HT-29 (cell line): ENCODE measurements around the gene MCM3. TPM values are rescaled to one million over a fixed set of nuclear protein-coding genes. Genes with fewer than 3 reads are reported as not detected.
A peak's percentile ranks its signal among the peaks of the same experiment; 100 is the strongest.

Source experiments
- DNase-seq: peaks from one replicate; pipeline ENCODE4 v3.0.0-alpha.2; 2015; ENCODE audit warnings: low spot score
- total RNA-seq: library from RNA; depleted of rRNA; stranded (reverse); fragments of >200 nt; shearing (Covaris generic); gene quantifications from 2 replicates; pipeline ENCODE4 v1.2.3, GENCODE V29; 2014

MCM3 gene
- total RNA-seq, 1 experiment from 2014 or later: 163 TPM

GRCh38 chr6:52303178-52303577 lies 18.6 kb upstream of the MCM3 start:
- no peak for DNase-seq

- no peak for DNase-seq
Observed at GRCh38 chr6:52301326-52301725, 16.8 kb upstream of the MCM3 start.

DNA sequence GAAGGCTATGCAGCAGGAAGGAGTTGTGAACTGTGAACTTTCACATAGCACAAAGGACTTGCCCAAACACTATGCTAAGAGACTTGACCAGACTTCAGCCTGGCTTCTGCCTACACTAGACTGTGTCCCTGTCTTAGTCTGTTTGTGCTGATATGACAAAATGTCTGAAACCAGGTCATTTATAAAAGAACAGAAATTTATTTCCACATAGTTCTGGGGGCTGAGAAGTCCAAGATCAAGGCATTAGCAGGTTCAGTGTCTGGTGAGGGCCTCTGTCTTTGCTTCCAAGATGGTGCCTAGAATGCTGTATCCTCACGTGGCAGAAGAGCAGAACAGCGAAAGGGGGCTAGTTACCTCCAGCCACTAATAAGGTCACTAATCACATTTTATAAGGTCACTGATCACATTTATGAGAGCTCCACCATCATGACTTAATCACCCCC lies 16.0 kb upstream of the MCM3 start:
- DNase-seq: no peak

DNA sequence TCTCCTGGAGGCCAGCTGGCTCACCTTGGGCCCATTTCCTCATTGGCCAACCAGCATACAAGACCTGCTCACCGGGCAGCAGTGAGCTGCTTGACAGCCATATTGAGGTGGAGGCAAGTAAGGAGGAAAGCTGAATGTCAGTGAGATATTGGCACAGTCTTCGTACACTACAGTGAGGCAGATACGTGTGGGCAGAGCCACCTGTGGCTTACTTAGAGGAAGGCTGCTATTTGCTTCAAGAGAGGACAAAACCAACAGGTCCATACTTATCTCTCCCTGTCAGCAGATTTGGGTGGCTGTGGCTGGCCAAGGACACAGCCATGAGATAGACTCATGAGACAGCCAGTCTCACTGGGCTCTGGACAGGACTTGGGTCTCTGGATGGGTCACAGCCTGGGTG lies 15.1 kb upstream of the MCM3 start:
- no peak for DNase-seq

DNA sequence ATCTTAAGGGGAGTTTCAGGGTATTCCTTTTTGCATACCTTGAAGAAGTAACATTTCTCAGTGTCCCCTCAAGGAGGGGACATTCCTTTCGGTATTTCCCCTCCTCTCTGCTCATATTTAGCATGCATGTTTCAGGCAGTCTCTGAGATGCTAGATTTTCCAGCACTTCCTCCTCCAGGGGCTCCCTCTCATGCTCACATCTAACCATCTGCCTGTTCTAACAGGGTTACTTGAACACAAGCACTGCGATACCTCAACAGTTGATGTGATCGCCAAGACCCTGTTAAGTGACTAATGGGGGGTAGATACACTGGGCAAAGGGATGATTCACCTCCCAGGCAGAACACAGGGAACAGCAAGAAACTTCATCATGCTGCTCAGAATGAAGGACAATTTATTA lies 12.9 kb upstream of the MCM3 start:
- no peak for DNase-seq

DNA sequence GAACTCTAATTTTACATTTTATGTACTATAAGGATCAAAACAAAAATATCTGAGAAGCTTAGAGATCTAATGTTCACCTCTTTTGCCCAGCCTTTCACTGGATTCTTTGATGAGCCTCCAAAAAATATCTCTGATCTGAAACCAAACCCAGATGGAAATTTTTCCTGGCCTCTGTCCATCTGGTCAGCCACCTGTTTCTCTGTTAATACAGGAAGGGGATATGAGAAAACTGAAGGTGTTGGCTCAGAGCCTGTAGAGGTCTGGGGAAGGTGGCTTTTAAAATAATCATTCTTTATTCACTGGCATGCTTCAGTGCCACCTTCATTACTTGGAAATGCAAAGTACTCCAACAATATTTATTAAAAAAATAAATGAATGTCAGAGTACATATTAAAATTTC lies 8.5 kb upstream of the MCM3 start:
- no peak for DNase-seq

GRCh38 chr6:52288841-52289240 lies 4.3 kb upstream of the MCM3 start:
- DNase-seq: no peak

- DNase-seq: no peak
Observed at GRCh38 chr6:52288216-52288615, 3.7 kb upstream of the MCM3 start.

DNA sequence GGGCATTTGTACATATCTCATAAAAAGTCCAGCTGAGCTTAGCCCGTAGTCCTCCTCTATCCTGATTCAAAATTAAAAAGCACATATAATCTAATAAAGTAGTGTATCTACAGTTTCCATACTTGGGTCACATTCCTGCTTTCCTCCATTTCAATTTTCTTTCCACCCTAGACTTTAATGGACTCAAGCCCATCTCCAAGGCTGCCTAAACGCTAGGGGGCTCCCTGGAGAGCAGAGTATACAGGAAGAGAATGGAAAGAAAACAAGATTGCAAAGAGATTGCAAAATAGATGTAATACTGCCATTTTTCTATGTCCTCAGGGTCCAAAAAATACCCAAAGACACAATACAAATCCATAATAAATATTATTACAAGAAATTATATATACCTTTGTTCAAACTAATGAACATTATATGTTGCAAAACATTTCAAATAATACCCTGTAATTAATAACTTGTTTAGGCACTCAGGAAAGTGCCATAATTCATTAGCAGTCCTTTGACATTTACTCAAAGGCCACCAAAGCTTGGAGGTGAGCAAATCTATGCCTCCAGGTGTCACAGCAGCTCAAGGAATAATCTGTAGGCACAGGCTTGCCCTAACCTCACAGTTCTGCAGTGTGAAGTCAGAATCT lies 2.4 kb upstream of the MCM3 start:
- DNase-seq: peak; percentile 79

- no peak for DNase-seq
Observed at GRCh38 chr6:52285177-52286068, 881 bp upstream of the MCM3 start.

DNA sequence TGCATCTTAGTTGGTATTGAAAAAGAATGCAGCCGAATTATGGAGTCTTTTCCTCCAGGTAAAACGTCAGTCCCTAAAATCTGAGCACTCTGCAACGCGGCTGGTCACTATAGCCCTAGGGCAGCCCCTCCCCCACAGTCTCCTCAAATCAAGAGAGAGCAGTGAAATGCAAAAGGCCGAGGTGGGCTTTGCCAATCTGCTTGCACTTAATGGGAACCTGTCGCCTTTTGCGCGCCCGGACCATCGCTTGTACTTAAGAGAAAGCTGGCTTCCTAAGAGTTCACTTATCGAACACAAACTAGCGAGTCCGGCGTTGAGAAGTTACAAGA lies 447 bp downstream of the MCM3 start:
- DNase-seq: peak; percentile 67

GRCh38 chr6:52283111-52283510 lies 1.4 kb downstream of the MCM3 start:
- DNase-seq: no peak

GRCh38 chr6:52276130-52276529 lies 8.4 kb downstream of the MCM3 start:
- no peak for DNase-seq

DNA sequence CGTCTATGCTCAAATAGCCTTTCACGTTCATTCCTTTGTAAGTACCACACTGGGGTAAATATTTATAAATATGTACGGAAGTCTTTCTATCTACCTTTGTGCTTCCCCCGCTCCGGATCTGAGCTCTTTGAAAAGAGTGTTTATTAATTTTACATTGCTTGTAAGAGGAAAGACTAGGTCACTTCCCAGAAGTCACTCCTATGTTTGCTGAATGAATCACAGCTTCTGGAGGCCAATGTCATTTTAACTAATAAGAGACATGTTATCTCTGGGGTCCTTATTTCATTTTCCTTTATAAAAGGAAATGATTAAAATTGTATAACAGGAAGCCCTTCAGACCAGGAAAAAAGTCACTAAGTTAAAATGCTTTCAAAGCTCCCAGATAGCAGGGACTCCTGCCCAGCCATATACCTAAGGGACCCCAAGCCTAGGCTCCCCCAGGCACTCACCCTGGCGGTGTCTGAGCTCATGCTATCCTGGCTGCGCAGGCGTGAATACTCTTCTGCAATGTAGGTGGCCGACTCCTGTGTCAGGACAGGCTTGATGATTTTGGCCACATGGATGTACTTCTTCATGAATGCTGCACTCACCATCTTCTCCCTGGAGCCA lies 12.6 kb downstream of the MCM3 start:
- DNase-seq: no peak

GRCh38 chr6:52263709-52264540 lies 20.6 kb downstream of the MCM3 start:
- DNase-seq: peak; percentile 69

- no peak for DNase-seq
Observed at GRCh38 chr6:52262620-52263344, 21.8 kb downstream of the MCM3 start.

DNA sequence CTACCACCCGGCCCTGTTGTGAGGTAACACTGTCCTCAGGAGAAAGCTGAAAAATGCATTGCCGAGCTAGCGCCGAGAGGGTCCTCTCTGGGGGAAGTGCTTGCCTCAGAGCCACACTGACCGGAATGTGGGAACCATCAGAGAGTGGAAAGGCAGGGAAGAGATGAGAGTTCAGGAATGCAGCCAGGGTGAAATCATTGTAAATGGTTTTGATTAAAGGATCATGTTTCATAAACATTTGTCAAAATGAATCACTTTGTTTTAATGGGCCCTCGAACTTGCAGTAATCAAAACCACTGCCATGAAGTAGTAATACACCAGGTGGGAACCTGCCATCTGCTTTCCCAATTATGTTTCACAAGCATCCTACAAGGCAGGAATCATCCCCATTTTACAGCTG lies 23.3 kb downstream of the MCM3 start:
- no peak for DNase-seq

- no peak for DNase-seq
Observed at GRCh38 chr6:52260634-52261033, 23.9 kb downstream of the MCM3 start.

DNA sequence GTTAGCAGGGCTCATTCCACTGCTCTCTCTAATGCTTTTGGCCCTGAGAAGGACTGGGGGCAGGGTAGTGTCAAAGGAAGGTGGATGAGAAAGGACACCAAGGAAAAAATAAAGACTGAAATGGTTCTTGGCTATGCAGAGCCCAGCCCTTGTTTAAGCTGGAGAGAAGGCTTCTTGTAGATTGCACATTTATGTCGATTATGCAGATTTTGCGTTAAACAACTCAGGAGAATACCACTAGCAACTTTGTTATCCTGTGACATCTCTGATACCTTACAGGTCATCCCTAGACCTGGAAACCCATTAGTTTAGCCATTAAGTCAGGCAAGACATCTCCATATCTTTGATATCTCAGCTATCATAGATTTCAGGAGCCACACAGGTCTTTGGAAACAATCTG lies 29.1 kb downstream of the MCM3 start:
- no peak for DNase-seq

DNA sequence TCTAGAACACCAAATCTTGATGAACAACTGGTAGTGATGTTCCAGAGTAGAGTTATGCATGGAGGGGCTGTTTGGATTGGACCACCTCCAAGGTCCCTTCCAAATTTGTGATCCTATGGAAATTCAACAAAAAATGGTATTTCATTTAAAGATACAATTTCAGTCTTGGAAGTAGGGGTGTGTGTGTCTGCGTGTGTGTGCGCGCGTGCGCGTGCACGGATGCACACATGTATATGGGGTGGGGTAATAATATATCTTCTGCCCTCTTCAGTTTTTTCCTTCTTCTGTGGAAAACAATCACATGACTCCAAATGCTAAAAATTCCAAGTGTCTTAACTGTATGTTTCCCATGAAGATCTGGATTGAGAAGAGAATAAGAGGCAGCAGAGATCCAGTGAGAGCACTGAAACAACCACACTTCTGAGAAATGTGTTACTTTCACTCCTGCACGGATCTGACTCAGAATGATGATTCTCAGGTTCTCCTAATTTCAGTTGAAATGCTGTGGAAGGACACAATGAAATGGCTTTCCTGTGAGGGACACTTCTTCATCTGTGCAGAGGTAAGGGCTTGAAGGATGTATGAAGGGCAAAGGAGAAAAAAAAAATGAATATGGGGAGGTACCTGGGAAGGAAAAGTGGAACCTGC lies 29.7 kb downstream of the MCM3 start:
- no peak for DNase-seq

DNA sequence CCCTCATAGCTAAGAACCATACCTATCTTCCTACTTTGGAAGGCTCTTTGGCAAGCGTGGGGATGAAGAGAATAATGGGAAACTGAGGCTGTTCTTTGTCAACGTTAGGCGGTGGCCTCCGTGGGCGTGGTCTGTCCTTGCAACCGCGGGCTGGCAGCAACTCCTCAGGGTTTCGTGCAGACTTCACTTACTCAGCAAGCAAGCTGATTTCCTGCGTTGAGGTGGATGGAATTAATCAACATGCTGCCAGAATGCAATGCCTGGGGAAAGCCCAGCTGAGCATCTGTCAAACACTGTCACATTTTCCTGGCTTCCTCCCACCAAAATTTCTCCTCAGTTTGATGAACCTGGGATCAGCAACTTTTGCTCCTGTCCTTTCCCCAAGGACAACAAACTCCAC lies 31.0 kb downstream of the MCM3 start:
- DNase-seq: no peak
